ENCODE results near the gene PRPF19. TPM values are rescaled to one million over a fixed set of nuclear protein-coding genes. Genes with fewer than 3 reads are reported as not detected.

The PRPF19 gene
- polyA plus RNA-seq, 2 of the 4 experiments (the other 2 are of a cell fraction) = 41.1 to 177 TPM

GRCh38 chr11:60841797-60842667, 64.4 kb downstream of the PRPF19 start, which contains the start of gene CCDC86 (continued):
- TF ChIP-seq CTCF (IDR thresholded peaks at IDR 0.05) (no peak), GATA3 (IDR thresholded peaks at IDR 0.05; ENCODE audit: borderline replicate concordance) (0 out of 2 replicates have a peak, but pooled peaks have one; percentile 39), RAD21 (conservative IDR thresholded peaks at IDR 0.05 in 1 of 2, IDR thresholded peaks at IDR 0.05 in 1 of 2) (no peak), ZC3H11A (IDR thresholded peaks at IDR 0.05) (no peak), POLR2AphosphoS2 (conservative IDR thresholded peaks at IDR 0.05; ENCODE audit: low read length) (no peak), EHMT2 (IDR thresholded peaks at IDR 0.05; ENCODE audit: low read depth) (no peak), HES2 (IDR thresholded peaks at IDR 0.05) (no peak), MAZ (IDR thresholded peaks at IDR 0.05; ENCODE audit: borderline replicate concordance, low read depth, low read length) (peak; percentile 99), HOXB13 (CRISPR knock-in tag; IDR thresholded peaks at IDR 0.05; ENCODE audit: low read depth) (no peak), JUNB (IDR thresholded peaks at IDR 0.05) (no peak), MYC (IDR thresholded peaks at IDR 0.05; ENCODE audit: borderline replicate concordance, low read length) (peak; percentile 100), BHLHE40 (IDR thresholded peaks at IDR 0.05; ENCODE audit: low read depth, low read length) (peak; percentile 100), TP53 (CRISPR knock-in tag; IDR thresholded peaks at IDR 0.05) (no peak), REST (IDR thresholded peaks at IDR 0.05) (no peak; the same call in 1 of the 2 replicates), MAX (IDR thresholded peaks at IDR 0.05) (peak; percentile 100), ATOH8 (CRISPR knock-in tag; IDR thresholded peaks at IDR 0.05; ENCODE audit: low read depth) (no peak), HMGXB4 (CRISPR knock-in tag; IDR thresholded peaks at IDR 0.05; ENCODE audit: borderline replicate concordance) (no peak), JUN (IDR thresholded peaks at IDR 0.05) (peak in 1 of 2 experiments; percentile 84; a peak in 3 of 5 replicates), KDM1A (IDR thresholded peaks at IDR 0.05; ENCODE audit: low read depth) (no peak)

Other genes starting within 250 kb of the PRPF19 start
- gene MS4A8, start 207.0 kb downstream of the PRPF19 start, polyA plus RNA-seq (2011; rRNA removed) = 0.11 TPM in 1 of 2 replicates, not detected in the other
- gene MS4A8, start 207.0 kb downstream of the PRPF19 start, polyA plus RNA-seq (2017; fragmentation: RNase III; extraction: RNeasy Plus Mini Kit Qiagen cat#74134 plus additional on column Dnase treatment) = not detected in 3 replicates
- not detected in 2 replicates for gene MS4A18, start 181.9 kb downstream of the PRPF19 start, polyA plus RNA-seq (2011; rRNA removed)
- not detected in 3 replicates for gene MS4A18, start 181.9 kb downstream of the PRPF19 start, polyA plus RNA-seq (2017; fragmentation: RNase III; extraction: RNeasy Plus Mini Kit Qiagen cat#74134 plus additional on column Dnase treatment)
- not detected in 2 replicates for gene MS4A15, start 149.7 kb downstream of the PRPF19 start, polyA plus RNA-seq (2011; rRNA removed)
- not detected in 3 replicates for gene MS4A15, start 149.7 kb downstream of the PRPF19 start, polyA plus RNA-seq (2017; fragmentation: RNase III; extraction: RNeasy Plus Mini Kit Qiagen cat#74134 plus additional on column Dnase treatment)
- not detected in 2 replicates for gene MS4A10, start 121.3 kb downstream of the PRPF19 start, polyA plus RNA-seq (2011; rRNA removed)
- gene MS4A10, start 121.3 kb downstream of the PRPF19 start, polyA plus RNA-seq (2017; fragmentation: RNase III; extraction: RNeasy Plus Mini Kit Qiagen cat#74134 plus additional on column Dnase treatment) = not detected in 3 replicates
- gene CCDC86, start 64.5 kb downstream of the PRPF19 start, polyA plus RNA-seq (2011; rRNA removed) = 39.8 and 42.8 TPM in 2 replicates
- gene CCDC86, start 64.5 kb downstream of the PRPF19 start, polyA plus RNA-seq (2017; fragmentation: RNase III; extraction: RNeasy Plus Mini Kit Qiagen cat#74134 plus additional on column Dnase treatment) = 67.5 to 74.4 TPM (median 71.1 TPM) in 3 replicates
- 0.05 and 0.09 TPM in 2 replicates for gene PTGDR2, start 50.6 kb downstream of the PRPF19 start, polyA plus RNA-seq (2011; rRNA removed)
- gene PTGDR2, start 50.6 kb downstream of the PRPF19 start, polyA plus RNA-seq (2017; fragmentation: RNase III; extraction: RNeasy Plus Mini Kit Qiagen cat#74134 plus additional on column Dnase treatment) = 0.07 to 0.19 TPM (median 0.16 TPM) in 3 replicates
- gene ZP1, start 39.0 kb downstream of the PRPF19 start, polyA plus RNA-seq (2011; rRNA removed) = 0.06 and 0.26 TPM in 2 replicates
- 0.30 to 0.32 TPM (median 0.30 TPM) in 3 replicates for gene ZP1, start 39.0 kb downstream of the PRPF19 start, polyA plus RNA-seq (2017; fragmentation: RNase III; extraction: RNeasy Plus Mini Kit Qiagen cat#74134 plus additional on column Dnase treatment)
- gene TMEM109, start 7.6 kb upstream of the PRPF19 start, polyA plus RNA-seq (2011; rRNA removed) = 40.9 and 58.0 TPM in 2 replicates
- gene TMEM109, start 7.6 kb upstream of the PRPF19 start, polyA plus RNA-seq (2017; fragmentation: RNase III; extraction: RNeasy Plus Mini Kit Qiagen cat#74134 plus additional on column Dnase treatment) = 88.4 to 93.4 TPM (median 93.0 TPM) in 3 replicates
- 18.1 and 19.5 TPM in 2 replicates for gene TMEM132A, start 17.9 kb upstream of the PRPF19 start, polyA plus RNA-seq (2011; rRNA removed)
- 87.2 to 91.8 TPM (median 88.0 TPM) in 3 replicates for gene TMEM132A, start 17.9 kb upstream of the PRPF19 start, polyA plus RNA-seq (2017; fragmentation: RNase III; extraction: RNeasy Plus Mini Kit Qiagen cat#74134 plus additional on column Dnase treatment)
- not detected in 2 replicates for gene SLC15A3, start 45.6 kb upstream of the PRPF19 start, polyA plus RNA-seq (2011; rRNA removed)
- gene SLC15A3, start 45.6 kb upstream of the PRPF19 start, polyA plus RNA-seq (2017; fragmentation: RNase III; extraction: RNeasy Plus Mini Kit Qiagen cat#74134 plus additional on column Dnase treatment) = not detected in 3 replicates
- 0.06 TPM in 1 of 2 replicates, not detected in the other for gene CD6, start 65.1 kb upstream of the PRPF19 start, polyA plus RNA-seq (2011; rRNA removed)
- gene CD6, start 65.1 kb upstream of the PRPF19 start, polyA plus RNA-seq (2017; fragmentation: RNase III; extraction: RNeasy Plus Mini Kit Qiagen cat#74134 plus additional on column Dnase treatment) = 0.06 to 0.07 TPM in 2 of 3 replicates, not detected in the other
- gene CD5, start 195.9 kb upstream of the PRPF19 start, polyA plus RNA-seq (2011; rRNA removed) = 0.04 TPM in 1 of 2 replicates, not detected in the other
- not detected in 3 replicates for gene CD5, start 195.9 kb upstream of the PRPF19 start, polyA plus RNA-seq (2017; fragmentation: RNase III; extraction: RNeasy Plus Mini Kit Qiagen cat#74134 plus additional on column Dnase treatment)

Measured in A549 (cell line).